Sigmoid colon (tissue), 7 donors: ENCODE data around the gene PISD. TPM values are rescaled to one million over a fixed set of nuclear protein-coding genes. Genes with fewer than 3 reads are reported as not detected.

Experiments used
- DNase-seq: peaks from one replicate; pipeline ENCODE4 v3.0.0-alpha.2; 2019
- H3K27ac ChIP-seq, 4 donors: fragments of 200-600 bp; sonication (generic); one replicate each; pipeline ENCODE4 v1.5.1; 2016 to 2019; ENCODE audit warnings: mild to moderate bottlenecking in 1 of 4
- H3K27me3 ChIP-seq, 3 donors: fragments of 200-600 bp; sonication (generic); one replicate each; pipeline ENCODE4 v1.5.1; 2019; ENCODE audit warnings: mild to moderate bottlenecking in 1 of 3
- H3K36me3 ChIP-seq, 4 donors: fragments of 200-600 bp; sonication (generic); one replicate each; pipeline ENCODE4 v1.5.1; 2016 to 2019
- H3K4me1 ChIP-seq, 4 donors: fragments of 200-600 bp; sonication (generic); one replicate each; pipeline ENCODE4 v1.5.1; 2017 to 2019
- H3K4me3 ChIP-seq, 4 donors: fragments of 200-600 bp; sonication (generic); one replicate each; pipeline ENCODE4 v1.5.1; 2017 to 2019; ENCODE audit warnings: mild to moderate bottlenecking in 2 of 4, moderate library complexity in 1 of 4
- H3K9me3 ChIP-seq, 4 donors: fragments of 200-600 bp in 3 of 4; sonication (generic) in 3 of 4; one replicate each; pipeline versions ENCODE4 v1.5.1 to v1.6.1; 2013 to 2019
- CTCF ChIP-seq, 4 experiments: fragments of 450-650 bp in 3 of 4; fragments of 200-600 bp in 1 of 4; IDR thresholded peaks; one replicate each; pipeline ENCODE4 v1.5.1; 2016 to 2019; ENCODE audit warnings: antibody characterized with exemption in 4 of 4, mild to moderate bottlenecking in 3 of 4, moderate library complexity in 2 of 4
- EP300 ChIP-seq, 4 donors: sonication (generic); formaldehyde crosslinking; IDR thresholded peaks; one replicate each; pipeline ENCODE4 v1.6.1; 2017; ENCODE audit warnings: antibody characterized with exemption in 4 of 4
- POLR2A ChIP-seq, 2 donors: fragments of 450-650 bp; IDR thresholded peaks; one replicate each; pipeline ENCODE4 v1.6.1; 2016; ENCODE audit warnings: antibody characterized with exemption in 2 of 2, mild to moderate bottlenecking in 2 of 2, moderate library complexity in 2 of 2
- POLR2AphosphoS5 ChIP-seq, 4 donors: sonication (generic); formaldehyde crosslinking; IDR thresholded peaks; one replicate each; pipeline ENCODE4 v1.6.1; 2017; ENCODE audit warnings: antibody characterized with exemption in 4 of 4
- WGBS, 2 donors: extraction: QIAGEN DNeasy Blood & Tissue Kit; methylation state at CpG; one replicate each; pipeline ENCODE4 v1.1.7; 2013; 5-methylcytosine and 5-hydroxymethylcytosine counted together
- intact Hi-C: fragments of 100-400 bp; cut with DNase I; formaldehyde crosslinking; loops from one replicate; pipeline ENCODE4 v1.15.1; 2023
- polyA plus RNA-seq, 3 donors: library from polyadenylated mRNA; stranded (reverse); fragments of 200-250 nt; gene quantifications; one replicate each; pipeline ENCODE4 v1.2.3, GENCODE V29; 2013
- total RNA-seq, 4 donors: library from RNA; depleted of rRNA; stranded (reverse); fragments of >200 nt; gene quantifications; one replicate each; pipeline ENCODE4 v1.1.0, GENCODE V29; 2016
- donor health status: healthy with polysubstance abuse.
- donor health status: Bipolar disorder and iron deficiency.
- donor health status: healthy.

The PISD gene
- total and polyA plus RNA-seq, 7 donors: 10.8 to 40.3 (median 18.5) TPM

- H3K27me3 ChIP-seq: no peaks in the 10 kb centered on the region
- H3K36me3 ChIP-seq: peaks cover 12 to 41% (median 19%) of the 10 kb centered on the region in 4 donors
- intact Hi-C loops: no loop called here
- no peaks in the 10 kb centered on the region for H3K4me1 ChIP-seq
- WGBS, 2 donors: 67 to 81% methylated on average over 6 of the region's 6 CpGs
- no peak for DNase-seq
- no peak for TF ChIP-seq POLR2A (IDR thresholded peaks at IDR 0.05)
- no peak for TF ChIP-seq CTCF (IDR thresholded peaks at IDR 0.05)
- TF ChIP-seq POLR2AphosphoS5 (IDR thresholded peaks at IDR 0.05): no peak
- TF ChIP-seq EP300 (IDR thresholded peaks at IDR 0.05): no peak
- no peaks in the 10 kb centered on the region for H3K9me3 ChIP-seq
- no peak overlapping the region for H3K27ac ChIP-seq
- no peak overlapping the region for H3K4me3 ChIP-seq
Observed at GRCh38 chr22:31588970-31589675, 72.9 kb downstream of the PISD start.

GRCh38 chr22:31586137-31586920 is 75.7 kb downstream of the PISD start:
- Histone ChIP-seq H3K27ac (no peak overlapping the region), H3K36me3 (peaks cover 12 to 45% (median 21%) of the 10 kb centered on the region in 4 donors), H3K4me1 (no peaks in the 10 kb centered on the region), H3K9me3 (no peaks in the 10 kb centered on the region), H3K4me3 (no peak overlapping the region), H3K27me3 (no peaks in the 10 kb centered on the region)
- no peak for DNase-seq
- intact Hi-C loops: no loop called here
- TF ChIP-seq POLR2AphosphoS5 (IDR thresholded peaks at IDR 0.05): no peak
- WGBS, 2 donors: 84 to 85% methylated on average over 7 of the region's 7 CpGs

DNA sequence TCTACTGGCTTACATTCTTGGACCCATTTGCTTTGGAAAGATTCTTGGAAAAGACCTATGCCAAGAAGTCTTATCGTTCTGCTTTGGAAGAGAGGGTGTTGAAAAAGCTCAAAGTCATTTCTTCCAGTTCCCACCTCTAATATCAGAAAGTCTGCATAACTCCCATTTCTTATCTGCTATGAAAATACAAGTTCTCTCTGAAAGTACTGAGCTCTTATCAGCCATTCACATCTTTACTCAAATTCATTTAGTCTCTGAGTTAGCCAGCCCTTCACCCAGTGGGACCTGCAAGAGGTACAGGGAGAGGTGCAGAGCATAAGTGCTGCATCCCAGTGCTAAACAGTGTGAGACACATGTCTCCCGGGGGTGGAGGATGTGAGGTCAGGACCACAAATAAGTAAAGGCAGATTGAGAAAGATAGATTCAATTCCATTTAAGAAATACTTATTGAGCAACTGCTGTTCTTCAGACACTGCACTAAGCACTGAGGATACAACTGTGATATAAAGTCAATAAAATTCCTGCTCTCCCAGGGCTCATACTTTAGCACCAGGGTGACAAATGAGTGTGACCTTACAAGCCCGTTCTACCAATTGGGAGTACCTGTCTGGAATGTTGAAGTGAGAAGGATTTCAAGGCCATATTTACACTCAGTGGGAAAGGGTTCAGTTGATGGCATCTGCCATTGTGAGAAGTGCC is 76.7 kb downstream of the PISD start:
- no peak overlapping the region for H3K27ac ChIP-seq
- no peak for DNase-seq
- TF ChIP-seq CTCF (IDR thresholded peaks at IDR 0.05) (no peak), POLR2AphosphoS5 (IDR thresholded peaks at IDR 0.05) (no peak), POLR2A (IDR thresholded peaks at IDR 0.05) (no peak), EP300 (IDR thresholded peaks at IDR 0.05) (no peak)
- H3K27me3 ChIP-seq: no peaks in the 10 kb centered on the region
- H3K4me3 ChIP-seq: no peak overlapping the region
- H3K9me3 ChIP-seq: no peaks in the 10 kb centered on the region
- intact Hi-C loops: no loop called here
- WGBS, 2 donors: 75 to 79% methylated on average over 3 of the region's 3 CpGs
- H3K36me3 ChIP-seq: peaks cover 12 to 45% (median 21%) of the 10 kb centered on the region in 4 donors
- H3K4me1 ChIP-seq: no peaks in the 10 kb centered on the region

GRCh38 chr22:31584804-31585160 is 77.2 kb downstream of the PISD start:
- intact Hi-C loops: no loop called here
- no peaks in the 10 kb centered on the region for H3K9me3 ChIP-seq
- no peak overlapping the region for H3K4me3 ChIP-seq
- H3K27ac ChIP-seq: no peak overlapping the region
- TF ChIP-seq EP300 (IDR thresholded peaks at IDR 0.05) (no peak), POLR2A (IDR thresholded peaks at IDR 0.05) (no peak), POLR2AphosphoS5 (IDR thresholded peaks at IDR 0.05) (no peak), CTCF (IDR thresholded peaks at IDR 0.05) (no peak)
- peaks cover 12 to 45% (median 21%) of the 10 kb centered on the region in 4 donors for H3K36me3 ChIP-seq
- H3K4me1 ChIP-seq: no peaks in the 10 kb centered on the region
- 89 to 96% methylated on average over 5 of the region's 5 CpGs for WGBS, 2 donors
- no peak for DNase-seq
- no peaks in the 10 kb centered on the region for H3K27me3 ChIP-seq
